ENCODE data around the gene LRRC4C. TPM values are rescaled to one million over a fixed set of nuclear protein-coding genes. Genes with fewer than 3 reads are reported as not detected.

The LRRC4C gene
- total RNA-seq, 1 donor from 2014 or later = 2.7 TPM

- Histone ChIP-seq H3F3A (ENCODE audit: low read depth) (no peaks in the 10 kb centered on the region), H4K20me1 (ENCODE audit: low read depth) (no peaks in the 10 kb centered on the region), H3K9me3 (ENCODE audit: low read depth) (no peaks in the 10 kb centered on the region), H3K79me2 (ENCODE audit: low read depth) (no peaks in the 10 kb centered on the region), H3K4me3 (no peak overlapping the region), H3K36me3 (no peaks in the 10 kb centered on the region), H3K4me2 (no peak overlapping the region), H2AFZ (replicated peaks) (no peak overlapping the region), H3K4me1 (peaks cover 12% of the 10 kb centered on the region), H3K9ac (no peak overlapping the region), H3K27ac (no peak overlapping the region), H3K27me3 (no peaks in the 10 kb centered on the region)
- H3K27me3 Mint-ChIP-seq (ENCODE audit: insufficient read depth, low read depth) = peaks cover 3% of the 10 kb centered on the region
- peaks cover 30% of the 10 kb centered on the region for H3K4me1 Mint-ChIP-seq
- H3K36me3 Mint-ChIP-seq = no peaks in the 10 kb centered on the region
- no peak for DNase-seq (ENCODE audit: low spot score)
- TF ChIP-seq EZH2 (IDR thresholded peaks at IDR 0.05) (no peak), EZH2phosphoT487 (IDR thresholded peaks at IDR 0.05) (no peak), CTCF (IDR thresholded peaks at IDR 0.05) (no peak)
- no peak overlapping the region for H3K27ac Mint-ChIP-seq
- H3K9me3 Mint-ChIP-seq = no peaks in the 10 kb centered on the region
- H3K4me3 Mint-ChIP-seq = no peak overlapping the region
These were observed 80.4 kb downstream of the LRRC4C start for GRCh38 chr11:41379084-41379483.

- Mint-ChIP-seq H3K36me3 (no peaks in the 10 kb centered on the region), H3K9me3 (no peaks in the 10 kb centered on the region), H3K27ac (no peak overlapping the region), H3K4me3 (no peak overlapping the region), H3K4me1 (peaks cover 22% of the 10 kb centered on the region), H3K27me3 (ENCODE audit: insufficient read depth, low read depth) (peaks cover 3% of the 10 kb centered on the region)
- Histone ChIP-seq H3K4me1 (peaks cover 12% of the 10 kb centered on the region), H3K4me2 (no peak overlapping the region), H2AFZ (replicated peaks) (peak overlapping the region; percentile 31), H3K27ac (no peak overlapping the region), H3K9me3 (ENCODE audit: low read depth) (no peaks in the 10 kb centered on the region), H3F3A (ENCODE audit: low read depth) (no peaks in the 10 kb centered on the region), H3K79me2 (ENCODE audit: low read depth) (no peaks in the 10 kb centered on the region), H3K9ac (no peak overlapping the region), H3K36me3 (no peaks in the 10 kb centered on the region), H4K20me1 (ENCODE audit: low read depth) (no peaks in the 10 kb centered on the region), H3K4me3 (no peak overlapping the region), H3K27me3 (no peaks in the 10 kb centered on the region)
- no peak for TF ChIP-seq EZH2phosphoT487 (IDR thresholded peaks at IDR 0.05)
- TF ChIP-seq CTCF (IDR thresholded peaks at IDR 0.05) = no peak
- TF ChIP-seq EZH2 (IDR thresholded peaks at IDR 0.05) = no peak
- DNase-seq (ENCODE audit: low spot score) = no peak
These were observed 81.6 kb downstream of the LRRC4C start for GRCh38 chr11:41377709-41378394.

GRCh38 chr11:41351825-41352224 lies 107.6 kb downstream of the LRRC4C start:
- no peaks in the 10 kb centered on the region for H3F3A ChIP-seq (ENCODE audit: low read depth)
- H4K20me1 ChIP-seq (ENCODE audit: low read depth) = no peaks in the 10 kb centered on the region
- TF ChIP-seq EZH2phosphoT487 (IDR thresholded peaks at IDR 0.05) = no peak
- TF ChIP-seq EZH2 (IDR thresholded peaks at IDR 0.05) = no peak
- TF ChIP-seq CTCF (IDR thresholded peaks at IDR 0.05) = no peak
- no peak overlapping the region for H3K4me2 ChIP-seq
- H3K27me3 ChIP-seq = no peaks in the 10 kb centered on the region
- no peak overlapping the region for H2AFZ ChIP-seq (replicated peaks)
- Mint-ChIP-seq H3K9me3 (peaks cover 8% of the 10 kb centered on the region), H3K4me1 (no peaks in the 10 kb centered on the region), H3K27ac (no peak overlapping the region), H3K4me3 (no peak overlapping the region), H3K36me3 (no peaks in the 10 kb centered on the region), H3K27me3 (ENCODE audit: insufficient read depth, low read depth) (no peaks in the 10 kb centered on the region)
- H3K36me3 ChIP-seq = no peaks in the 10 kb centered on the region
- H3K9me3 ChIP-seq (ENCODE audit: low read depth) = no peaks in the 10 kb centered on the region
- DNase-seq (ENCODE audit: low spot score) = no peak
- no peak overlapping the region for H3K27ac ChIP-seq
- H3K4me1 ChIP-seq = no peaks in the 10 kb centered on the region
- no peaks in the 10 kb centered on the region for H3K79me2 ChIP-seq (ENCODE audit: low read depth)
- H3K4me3 ChIP-seq = no peak overlapping the region
- no peak overlapping the region for H3K9ac ChIP-seq
